ENCODE results near the gene CPT1A. TPM values are rescaled to one million over a fixed set of nuclear protein-coding genes. Genes with fewer than 3 reads are reported as not detected.

Gene CPT1A
- polyA plus RNA-seq, 1 of the 3 experiments (the other 2 are of a cell fraction), result 31.2 TPM

DNA sequence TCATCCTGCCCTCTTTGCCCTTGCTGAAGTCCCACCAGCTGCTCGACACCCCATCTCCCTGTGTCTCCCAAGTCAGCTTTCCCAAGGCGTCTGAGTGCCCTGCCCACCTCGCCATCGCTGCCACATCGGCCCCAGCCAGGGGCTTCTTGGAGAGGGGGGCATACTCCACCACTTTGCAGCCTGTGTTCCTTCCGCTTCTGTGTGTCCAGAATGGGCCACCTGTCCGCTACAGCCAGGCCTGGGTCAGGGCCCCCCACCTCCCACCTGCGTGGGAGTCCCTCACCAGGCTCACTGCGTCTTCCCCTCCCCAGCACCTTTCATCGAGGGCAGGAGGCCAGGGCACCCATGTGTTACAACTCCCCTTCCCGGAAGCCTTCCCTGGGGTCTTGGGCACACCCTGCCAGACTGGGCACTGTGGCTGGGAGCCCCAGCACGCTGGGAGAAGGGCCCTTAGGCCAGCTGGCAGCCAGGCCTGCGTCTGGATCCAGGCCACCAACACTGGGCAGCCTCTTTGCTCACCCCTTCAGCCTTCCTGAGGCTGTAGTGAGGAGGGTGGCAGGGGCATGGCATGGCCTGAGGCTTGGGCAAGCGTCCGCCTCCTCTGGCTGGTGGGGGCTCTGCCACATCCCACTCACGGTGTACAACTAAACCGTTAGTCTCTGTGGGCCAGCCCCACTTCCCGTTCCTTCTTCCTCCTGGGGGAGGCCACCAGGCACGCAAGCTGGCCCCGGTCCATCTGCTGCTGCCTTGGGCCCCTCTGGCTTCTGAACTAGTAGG is 13.4 kb downstream of the CPT1A start:
- TF ChIP-seq, protein P1, sequence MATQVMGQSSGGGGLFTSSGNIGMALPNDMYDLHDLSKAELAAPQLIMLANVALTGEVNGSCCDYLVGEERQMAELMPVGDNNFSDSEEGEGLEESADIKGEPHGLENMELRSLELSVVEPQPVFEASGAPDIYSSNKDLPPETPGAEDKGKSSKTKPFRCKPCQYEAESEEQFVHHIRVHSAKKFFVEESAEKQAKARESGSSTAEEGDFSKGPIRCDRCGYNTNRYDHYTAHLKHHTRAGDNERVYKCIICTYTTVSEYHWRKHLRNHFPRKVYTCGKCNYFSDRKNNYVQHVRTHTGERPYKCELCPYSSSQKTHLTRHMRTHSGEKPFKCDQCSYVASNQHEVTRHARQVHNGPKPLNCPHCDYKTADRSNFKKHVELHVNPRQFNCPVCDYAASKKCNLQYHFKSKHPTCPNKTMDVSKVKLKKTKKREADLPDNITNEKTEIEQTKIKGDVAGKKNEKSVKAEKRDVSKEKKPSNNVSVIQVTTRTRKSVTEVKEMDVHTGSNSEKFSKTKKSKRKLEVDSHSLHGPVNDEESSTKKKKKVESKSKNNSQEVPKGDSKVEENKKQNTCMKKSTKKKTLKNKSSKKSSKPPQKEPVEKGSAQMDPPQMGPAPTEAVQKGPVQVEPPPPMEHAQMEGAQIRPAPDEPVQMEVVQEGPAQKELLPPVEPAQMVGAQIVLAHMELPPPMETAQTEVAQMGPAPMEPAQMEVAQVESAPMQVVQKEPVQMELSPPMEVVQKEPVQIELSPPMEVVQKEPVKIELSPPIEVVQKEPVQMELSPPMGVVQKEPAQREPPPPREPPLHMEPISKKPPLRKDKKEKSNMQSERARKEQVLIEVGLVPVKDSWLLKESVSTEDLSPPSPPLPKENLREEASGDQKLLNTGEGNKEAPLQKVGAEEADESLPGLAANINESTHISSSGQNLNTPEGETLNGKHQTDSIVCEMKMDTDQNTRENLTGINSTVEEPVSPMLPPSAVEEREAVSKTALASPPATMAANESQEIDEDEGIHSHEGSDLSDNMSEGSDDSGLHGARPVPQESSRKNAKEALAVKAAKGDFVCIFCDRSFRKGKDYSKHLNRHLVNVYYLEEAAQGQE (IDR thresholded peaks at IDR 0.05; ENCODE audit: low read depth, low read length), result no peak
- TF ChIP-seq GATA2 (CRISPR knock-in tag; IDR thresholded peaks at IDR 0.05), result peak; percentile 26; the same call in 1 of the 2 replicates
- peak; percentile 29; the same call in 1 of the 2 replicates for TF ChIP-seq MXI1 (IDR thresholded peaks at IDR 0.05; ENCODE audit: low read depth, low read length)
- peak in 1 of 2 experiments; percentile 7; a peak in 1 of 4 replicates for TF ChIP-seq EP300 (IDR thresholded peaks at IDR 0.05; ENCODE audit: borderline replicate concordance in 1 of 2, low read depth in 1 of 2, low read length in 1 of 2)
- H3K36me3 ChIP-seq (replicated peaks in 1 of 2; ENCODE audit: control insufficient read depth in 1 of 2, insufficient read depth in 2 of 2, low read length in 1 of 2), result peaks cover 4 to 15% of the 10 kb centered on the region in 2 experiments
- peak; percentile 69 for DNase-seq
- peak overlapping the region in 1 of 2 experiments; percentile 70; a peak in 1 of 4 replicates for H3K27ac ChIP-seq (ENCODE audit: low read depth in 2 of 2, low read length in 1 of 2)
- H2AFZ ChIP-seq (ENCODE audit: low read depth), result no peak overlapping the region
- no peak overlapping the region for H3K4me2 ChIP-seq
- H4K20me1 ChIP-seq (ENCODE audit: insufficient read depth), result peaks cover 90% of the 10 kb centered on the region
- peaks cover 98% of the 10 kb centered on the region for H3K79me2 ChIP-seq (ENCODE audit: insufficient read depth)
- peaks cover 7 to 28% of the 10 kb centered on the region in 2 experiments; a peak in 2 of 4 replicates for H3K4me1 ChIP-seq (ENCODE audit: control insufficient read depth in 1 of 2, insufficient read depth in 2 of 2, low read depth in 1 of 2, low read length in 1 of 2)
- H3K4me3 ChIP-seq (ENCODE audit: low read depth in 2 of 2, low read length in 1 of 2), result no peak overlapping the region
- H3K9ac ChIP-seq, result no peak overlapping the region
- CTCF ChIA-PET, result interaction anchor here (0.8 to 1.8 kb wide), 7 partner anchors 9 to 176 kb away, joined by 3 to 5 read pairs (median 4); no protein-coding TSS in a partner anchor
- no peaks in the 10 kb centered on the region for H3K9me3 ChIP-seq
- no peaks in the 10 kb centered on the region for H3K27me3 ChIP-seq (ENCODE audit: insufficient read depth)
- 88% methylated on average over 15 of the region's 20 CpGs for WGBS (ENCODE audit: low lambda C conversion rate)
- POLR2A ChIA-PET, result no interaction called here
- no peaks in the 10 kb centered on the region for H3K9me2 ChIP-seq
- H3F3A ChIP-seq (replicated peaks; ENCODE audit: insufficient read depth), result peaks cover 4% of the 10 kb centered on the region

- H4K20me1 ChIP-seq (ENCODE audit: insufficient read depth), result peaks cover 90% of the 10 kb centered on the region
- H3K4me3 ChIP-seq (ENCODE audit: low read depth in 2 of 2, low read length in 1 of 2), result no peak overlapping the region
- no peaks in the 10 kb centered on the region for H3K9me2 ChIP-seq
- H3K9me3 ChIP-seq, result no peaks in the 10 kb centered on the region
- H3K79me2 ChIP-seq (ENCODE audit: insufficient read depth), result peaks cover 98% of the 10 kb centered on the region
- no peak overlapping the region for H3K4me2 ChIP-seq
- no peaks in the 10 kb centered on the region for H3F3A ChIP-seq (replicated peaks; ENCODE audit: insufficient read depth)
- no peaks in the 10 kb centered on the region for H3K27me3 ChIP-seq (ENCODE audit: insufficient read depth)
- ChIA-PET CTCF (interaction anchor here (0.8 to 1.8 kb wide), 6 partner anchors 9 to 175 kb away, joined by 3 to 5 read pairs (median 4); no protein-coding TSS in a partner anchor), POLR2A (no interaction called here)
- no peak overlapping the region for H2AFZ ChIP-seq (ENCODE audit: low read depth)
- 89% methylated on average over 8 of the region's 8 CpGs for WGBS (ENCODE audit: low lambda C conversion rate)
- H3K4me1 ChIP-seq (ENCODE audit: control insufficient read depth in 1 of 2, insufficient read depth in 2 of 2, low read depth in 1 of 2, low read length in 1 of 2), result peaks cover 3 to 22% of the 10 kb centered on the region in 2 experiments; a peak in 2 of 4 replicates
- H3K36me3 ChIP-seq (replicated peaks in 1 of 2; ENCODE audit: control insufficient read depth in 1 of 2, insufficient read depth in 2 of 2, low read length in 1 of 2), result peaks cover 4 to 15% of the 10 kb centered on the region in 2 experiments
- peak overlapping the region in 1 of 2 experiments; percentile 70; a peak in 1 of 4 replicates for H3K27ac ChIP-seq (ENCODE audit: low read depth in 2 of 2, low read length in 1 of 2)
- H3K9ac ChIP-seq, result no peak overlapping the region
- DNase-seq, result no peak
- TF ChIP-seq, protein P2, sequence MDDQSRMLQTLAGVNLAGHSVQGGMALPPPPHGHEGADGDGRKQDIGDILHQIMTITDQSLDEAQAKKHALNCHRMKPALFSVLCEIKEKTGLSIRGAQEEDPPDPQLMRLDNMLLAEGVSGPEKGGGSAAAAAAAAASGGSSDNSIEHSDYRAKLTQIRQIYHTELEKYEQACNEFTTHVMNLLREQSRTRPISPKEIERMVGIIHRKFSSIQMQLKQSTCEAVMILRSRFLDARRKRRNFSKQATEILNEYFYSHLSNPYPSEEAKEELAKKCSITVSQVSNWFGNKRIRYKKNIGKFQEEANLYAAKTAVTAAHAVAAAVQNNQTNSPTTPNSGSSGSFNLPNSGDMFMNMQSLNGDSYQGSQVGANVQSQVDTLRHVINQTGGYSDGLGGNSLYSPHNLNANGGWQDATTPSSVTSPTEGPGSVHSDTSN (IDR thresholded peaks at IDR 0.05), result no peak
- TF ChIP-seq MEF2A (IDR thresholded peaks at IDR 0.05; ENCODE audit: borderline replicate concordance, low read depth) (no peak), RAD21 (IDR thresholded peaks at IDR 0.05; ENCODE audit: low read length) (no peak), FOXJ3 (CRISPR knock-in tag; IDR thresholded peaks at IDR 0.05) (no peak), SMC3 (IDR thresholded peaks at IDR 0.05; ENCODE audit: low read depth, low read length) (no peak), NRF1 (IDR thresholded peaks at IDR 0.05; ENCODE audit: low read depth, low read length) (no peak), RXRA (IDR thresholded peaks at IDR 0.05; ENCODE audit: borderline replicate concordance, low read depth) (no peak), RFX5 (IDR thresholded peaks at IDR 0.05; ENCODE audit: low read length) (no peak), CHD2 (IDR thresholded peaks at IDR 0.05; ENCODE audit: low read length, partially characterized antibody) (no peak), FOXM1 (IDR thresholded peaks at IDR 0.05; ENCODE audit: low read depth) (no peak), TAF1 (IDR thresholded peaks at IDR 0.05; ENCODE audit: borderline replicate concordance, low read depth, low read length) (no peak), GATA2 (CRISPR knock-in tag; IDR thresholded peaks at IDR 0.05) (no peak), GABPA (IDR thresholded peaks at IDR 0.05; ENCODE audit: low read depth) (no peak), EP300 (IDR thresholded peaks at IDR 0.05; ENCODE audit: borderline replicate concordance in 1 of 2, low read depth in 1 of 2, low read length in 1 of 2) (no peak), SIN3A (IDR thresholded peaks at IDR 0.05; ENCODE audit: borderline replicate concordance, low read depth, low read length) (no peak), TCF12 (IDR thresholded peaks at IDR 0.05) (no peak)
- TF ChIP-seq, protein P1 (IDR thresholded peaks at IDR 0.05; ENCODE audit: low read depth, low read length), result no peak
These were observed 14.0 kb downstream of the CPT1A start for GRCh38 chr11:68827733-68828132.

Data from SK-N-SH (cell line).